Measurements from ENCODE around the gene MXD1.
A peak's percentile ranks its signal among the peaks of the same experiment; 100 is the strongest.

The MXD1 gene

GRCh38 chr2:69954084-69954483 lies 39.2 kb downstream of the MXD1 start:
- no peak for DNase-seq (ENCODE audit: low read depth)

- DNase-seq (ENCODE audit: low read depth), result no peak
These were observed 40.1 kb downstream of the MXD1 start for GRCh38 chr2:69955029-69955428.

GRCh38 chr2:69956475-69956979 lies 41.6 kb downstream of the MXD1 start:
- DNase-seq (ENCODE audit: low read depth), result no peak

- no peak for DNase-seq (ENCODE audit: low read depth)
These were observed 43.1 kb downstream of the MXD1 start for GRCh38 chr2:69957965-69958364.

- no peak for DNase-seq (ENCODE audit: low read depth)
These were observed 43.6 kb downstream of the MXD1 start for GRCh38 chr2:69958480-69958879.

- no peak for DNase-seq (ENCODE audit: low read depth)
These were observed 44.5 kb downstream of the MXD1 start for GRCh38 chr2:69959425-69959824.

- DNase-seq (ENCODE audit: low read depth), result no peak
These were observed 45.9 kb downstream of the MXD1 start for GRCh38 chr2:69960821-69961220.

GRCh38 chr2:69961496-69961895 lies 46.6 kb downstream of the MXD1 start, which contains the start of gene ASPRV1:
Gene ASPRV1, minus strand, starts transcription at chr2:69961631. Its CDS starts 195 bp downstream, at chr2:69961436.
- DNase-seq (ENCODE audit: low read depth), result no peak

GRCh38 chr2:69962986-69963730 lies 48.2 kb downstream of the MXD1 start:
- no peak for DNase-seq (ENCODE audit: low read depth)

- no peak for DNase-seq (ENCODE audit: low read depth)
These were observed 49.5 kb downstream of the MXD1 start for GRCh38 chr2:69964353-69964841.

GRCh38 chr2:69965756-69966445 lies 51.0 kb downstream of the MXD1 start:
- no peak for DNase-seq (ENCODE audit: low read depth)

- no peak for DNase-seq (ENCODE audit: low read depth)
These were observed 51.6 kb downstream of the MXD1 start for GRCh38 chr2:69966496-69966895.

- no peak for DNase-seq (ENCODE audit: low read depth)
These were observed 53.7 kb downstream of the MXD1 start for GRCh38 chr2:69968609-69969008.

- DNase-seq (ENCODE audit: low read depth), result no peak
These were observed 54.4 kb downstream of the MXD1 start for GRCh38 chr2:69969126-69969983.

GRCh38 chr2:69969991-69970390 lies 55.1 kb downstream of the MXD1 start:
- DNase-seq (ENCODE audit: low read depth), result no peak

- no peak for DNase-seq (ENCODE audit: low read depth)
These were observed 57.9 kb downstream of the MXD1 start for GRCh38 chr2:69972822-69973221.

GRCh38 chr2:69973335-69973735 lies 58.4 kb downstream of the MXD1 start:
- DNase-seq (ENCODE audit: low read depth), result peak; percentile 45

GRCh38 chr2:69975136-69975852 lies 60.4 kb downstream of the MXD1 start:
- no peak for DNase-seq (ENCODE audit: low read depth)

GRCh38 chr2:69975853-69976462 lies 61.0 kb downstream of the MXD1 start:
- no peak for DNase-seq (ENCODE audit: low read depth)

GRCh38 chr2:69977186-69977585 lies 62.3 kb downstream of the MXD1 start:
- DNase-seq (ENCODE audit: low read depth), result no peak

GRCh38 chr2:69977906-69978482 lies 63.1 kb downstream of the MXD1 start:
- DNase-seq (ENCODE audit: low read depth), result no peak
